HG03196 (cell line): ENCODE measurements around the gene SH3PXD2B.
"Not testable (repeated sequence)": the region's sequence is repeated elsewhere in the genome, so short reads cannot be mapped to it uniquely, and the experiment has no call there.

ENCODE experiments used
- ATAC-seq: cut with Tn5 transposase; IDR thresholded peaks from one replicate; pipeline ENCODE4 v1.9.1; 2021; ENCODE audit not compliant: unreplicated experiment

The SH3PXD2B gene

DNA sequence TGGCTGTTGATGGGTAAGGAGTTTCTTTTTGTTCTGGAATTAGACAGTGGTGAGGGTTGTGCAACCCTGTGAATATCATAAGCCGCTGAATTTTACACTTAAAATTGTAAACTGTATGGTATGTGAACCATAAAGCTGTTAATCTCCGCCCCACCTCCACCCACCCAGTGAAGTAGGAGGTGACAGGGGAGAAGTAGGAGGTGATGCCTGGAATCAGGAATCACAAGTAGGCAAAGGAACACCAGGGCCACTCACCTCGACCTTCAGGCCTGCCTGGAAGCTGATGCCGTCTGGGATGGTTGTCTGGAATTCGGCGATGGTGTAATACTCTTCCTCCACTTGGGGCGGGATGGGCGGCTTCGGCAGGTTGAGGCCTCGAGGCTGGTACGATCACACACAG, 108.4 kb downstream of the SH3PXD2B start:
- ATAC-seq = no peak

GRCh38 chr5:172344855-172345409, 109.4 kb downstream of the SH3PXD2B start:
- no peak for ATAC-seq

GRCh38 chr5:172343741-172344140, 110.6 kb downstream of the SH3PXD2B start:
- ATAC-seq = no peak

- ATAC-seq = no peak
Observed at GRCh38 chr5:172342918-172343317, 111.4 kb downstream of the SH3PXD2B start.

DNA sequence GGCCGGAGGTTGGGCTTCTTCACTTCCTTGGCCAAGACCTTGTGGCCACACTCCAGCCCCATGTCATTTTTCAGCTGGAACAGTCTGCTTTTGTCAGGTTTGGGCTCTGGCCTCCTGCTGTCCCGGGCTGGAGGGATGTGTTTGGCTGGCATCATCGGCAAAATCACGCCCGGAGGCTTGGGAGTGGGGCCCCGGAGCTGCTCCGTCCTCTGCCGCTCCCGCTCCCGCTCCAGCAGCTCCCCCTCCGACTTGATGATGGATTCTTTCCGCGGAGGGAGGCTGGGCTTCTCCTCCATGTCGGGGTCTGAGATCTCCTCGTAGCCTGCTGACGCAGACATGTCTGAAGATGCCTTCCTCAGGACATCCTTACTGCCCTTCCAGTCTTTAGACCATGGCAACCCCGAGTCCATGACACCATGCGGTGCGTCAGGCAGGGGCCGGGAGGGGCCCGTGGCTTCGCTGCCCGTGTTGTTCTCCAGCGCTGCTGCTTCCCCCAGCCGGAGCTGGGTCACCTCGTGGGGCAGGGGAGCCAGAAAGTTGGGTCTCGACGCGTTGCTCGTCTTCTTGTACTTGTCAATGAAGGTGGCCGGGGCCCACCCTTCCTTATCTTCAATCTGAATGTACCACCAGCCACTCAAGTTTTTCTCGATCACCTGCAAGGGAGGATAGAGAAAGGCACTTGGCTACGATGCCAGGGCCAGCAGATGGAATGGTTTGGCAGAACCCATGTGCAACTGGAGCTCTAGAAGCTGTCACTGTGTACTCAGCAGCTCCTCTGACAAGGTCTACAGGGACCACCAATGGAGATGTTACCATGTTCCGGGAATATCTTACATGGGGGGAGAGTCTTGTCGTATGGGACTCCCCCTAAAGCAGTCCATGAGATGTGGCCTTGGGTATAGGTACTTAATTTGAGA, 114.8 kb downstream of the SH3PXD2B start:
- no peak for ATAC-seq

DNA sequence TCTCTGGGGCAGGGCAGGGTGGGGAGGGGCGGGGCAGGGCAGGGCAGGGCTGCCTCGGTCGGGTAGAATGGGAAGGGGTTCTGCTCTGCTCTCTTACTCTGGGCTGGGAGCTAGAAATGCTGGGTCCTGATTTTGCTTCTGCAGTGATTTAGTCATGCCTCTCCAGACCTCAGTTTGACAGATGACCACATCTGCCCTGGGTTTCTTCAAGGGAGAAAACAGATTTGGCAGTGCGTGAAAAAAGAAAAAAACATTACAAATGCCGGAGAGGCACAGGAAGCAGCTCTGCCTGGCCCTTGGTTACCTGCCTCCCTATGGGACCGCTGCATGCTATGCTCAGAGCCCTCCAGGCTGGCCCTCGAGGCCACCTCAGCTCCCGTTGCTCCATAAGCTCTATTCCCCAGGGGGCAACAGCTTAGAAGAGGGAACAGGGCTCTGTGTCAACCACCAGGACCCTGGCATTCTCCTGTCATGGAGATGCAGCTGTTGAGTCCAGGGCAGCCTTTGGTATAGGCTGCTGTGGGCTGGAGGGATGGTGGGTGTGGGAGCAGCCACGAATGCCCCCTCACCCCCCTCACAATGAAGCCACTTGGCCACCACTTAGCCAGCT, 117.5 kb downstream of the SH3PXD2B start:
- ATAC-seq = no peak

GRCh38 chr5:172336264-172336663, 118.1 kb downstream of the SH3PXD2B start:
- ATAC-seq = no peak

- ATAC-seq = no peak
Observed at GRCh38 chr5:172335721-172336120, 118.6 kb downstream of the SH3PXD2B start.

- no peak for ATAC-seq
Observed at GRCh38 chr5:172334641-172335040, 119.7 kb downstream of the SH3PXD2B start.

- ATAC-seq = no peak
Observed at GRCh38 chr5:172334196-172334595, 120.1 kb downstream of the SH3PXD2B start.

- not testable (repeated sequence) for ATAC-seq
Observed at GRCh38 chr5:172326901-172327300, 127.4 kb downstream of the SH3PXD2B start.

- no peak for ATAC-seq
Observed at GRCh38 chr5:172325452-172325851, 128.9 kb downstream of the SH3PXD2B start.

GRCh38 chr5:172322028-172322965, 132.0 kb downstream of the SH3PXD2B start:
- ATAC-seq = peak; percentile 80

GRCh38 chr5:172321593-172321992, 132.7 kb downstream of the SH3PXD2B start:
- ATAC-seq = no peak

GRCh38 chr5:172319708-172320441, 134.4 kb downstream of the SH3PXD2B start:
- ATAC-seq = peak; percentile 34

GRCh38 chr5:172315587-172316493, 138.5 kb downstream of the SH3PXD2B start:
- ATAC-seq = peak; percentile 57

DNA sequence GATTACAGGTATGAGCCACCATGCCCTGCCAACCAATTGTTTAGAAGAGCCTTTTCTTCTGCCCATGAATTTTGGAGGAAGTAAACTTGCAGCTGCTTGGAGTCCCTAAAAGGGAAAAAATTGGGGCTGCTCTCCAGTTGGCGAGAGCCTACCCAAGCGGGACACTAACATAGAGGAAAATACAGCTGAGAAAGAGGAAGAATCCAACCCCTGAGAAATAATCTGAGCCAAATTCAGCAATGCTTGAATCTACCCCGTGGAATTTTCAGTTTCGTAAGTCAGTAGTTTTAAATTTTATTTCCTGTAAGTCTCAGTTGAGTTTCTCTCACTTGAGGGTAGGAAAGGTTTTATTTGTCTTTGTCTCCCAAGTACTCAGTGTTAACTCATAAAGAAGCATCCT, 140.4 kb downstream of the SH3PXD2B start:
- ATAC-seq = no peak

DNA sequence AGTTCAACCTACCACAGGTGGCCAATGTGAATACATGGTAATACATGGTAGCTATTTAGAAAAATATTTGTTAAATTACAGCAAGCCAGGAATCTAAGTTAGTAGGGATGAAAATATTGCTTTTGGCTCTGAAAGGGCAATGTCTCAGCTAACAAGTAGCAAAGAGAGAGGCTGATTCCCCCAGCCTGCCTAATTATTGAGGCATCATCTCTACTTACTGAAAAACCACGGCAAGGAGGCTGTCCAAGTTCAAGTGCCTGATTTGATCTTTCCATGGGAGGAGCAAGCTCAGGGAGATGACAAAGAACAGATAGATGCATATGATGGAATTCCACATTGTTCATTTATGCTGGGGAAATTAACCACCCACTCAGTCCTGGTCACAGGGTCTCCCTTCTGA, 142.0 kb downstream of the SH3PXD2B start:
- ATAC-seq = no peak

DNA sequence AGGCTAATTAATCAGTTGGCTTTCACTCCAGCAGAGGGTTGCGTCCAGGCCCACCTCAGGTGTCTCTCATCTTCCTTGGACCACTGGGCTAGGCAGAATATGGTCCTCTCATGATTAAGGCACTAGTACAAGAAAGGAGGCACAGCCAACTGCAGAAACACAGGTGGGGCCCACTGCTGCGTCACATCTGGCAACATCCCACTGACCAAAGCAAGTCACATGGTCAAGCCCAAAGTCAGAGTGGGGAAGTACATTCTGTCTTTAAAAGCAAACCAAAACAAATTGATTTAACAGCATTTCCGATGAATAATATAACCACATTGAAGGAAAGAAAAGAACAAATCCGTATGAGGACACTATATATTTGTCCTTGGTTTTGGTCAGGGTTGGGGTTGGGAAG, 142.7 kb downstream of the SH3PXD2B start:
- ATAC-seq = no peak
